Panc1 (cell line): Measurements from ENCODE around the gene VARS2. TPM values are rescaled to one million over a fixed set of nuclear protein-coding genes. Genes with fewer than 3 reads are reported as not detected.

Experiments used
- ATAC-seq: fragments of 200-7000 bp; cut with Tn5 transposase; 2 replicates; pipeline ENCODE4 v1.9.1; 2020; ENCODE audit warnings: mild to moderate bottlenecking, moderate library complexity
- BruUV-seq: library from RNA; stranded (reverse); fragments of 400-500 nt; replicated peaks from 2 replicates; lab custom pipeline; 2021; lab: Mats Ljungman, UMichigan
- CTCF ChIA-PET: fragments of 300-600 bp; sonication (Branson Sonifier 250); formaldehyde crosslinking; loops from one replicate; lab custom pipeline; 2022; ENCODE audit warnings: antibody characterized with exemption; lab: Charles Lee
- POLR2A ChIA-PET: fragments of 300-600 bp; sonication (Branson Sonifier 250); formaldehyde crosslinking; loops from one replicate; lab custom pipeline; 2022; ENCODE audit warnings: antibody characterized with exemption; lab: Charles Lee
- DNase-seq: peaks from one replicate; pipeline ENCODE4 v3.0.0-alpha.2; 2010; ENCODE audit warnings: low read depth, low spot score
- H3K27ac ChIP-seq: 2 replicates; pipeline ENCODE4 v1.5.1; 2011; ENCODE audit warnings: mild to moderate bottlenecking, low read length, inconsistent platforms
- H3K27me3 ChIP-seq: fragments of 200-500 bp; sonication (Bioruptor generic); 2 replicates; pipeline ENCODE4 v1.6.0; 2014; ENCODE audit warnings: low read length, inconsistent platforms; ENCODE audit not compliant: control insufficient read depth, insufficient read depth
- H3K36me3 ChIP-seq: fragments of 200-500 bp; sonication (Bioruptor generic); 2 replicates; pipeline ENCODE4 v1.5.1; 2014; ENCODE audit warnings: inconsistent platforms, mild to moderate bottlenecking, low read length, moderate library complexity; ENCODE audit not compliant: control insufficient read depth, insufficient read depth
- H3K4me1 ChIP-seq: 2 replicates; pipeline ENCODE4 v1.5.1; 2011; ENCODE audit warnings: inconsistent platforms, mild to moderate bottlenecking, low read length, moderate library complexity; ENCODE audit not compliant: control insufficient read depth, insufficient read depth
- H3K4me3 ChIP-seq, 2 experiments: 2 replicates each; pipeline ENCODE4 v1.5.1; 2011 to 2012; ENCODE audit warnings: low read depth in 2 of 2, low read length in 2 of 2, mild to moderate bottlenecking in 2 of 2, inconsistent platforms in 1 of 2, moderate library complexity in 1 of 2
- H3K9me3 ChIP-seq: fragments of 200-500 bp; sonication (Bioruptor generic); 2 replicates; pipeline ENCODE4 v1.5.1; 2014; ENCODE audit warnings: low read depth, mild to moderate bottlenecking, inconsistent platforms, low read length, moderate library complexity; ENCODE audit not compliant: control insufficient read depth, insufficient read depth
- CTCF ChIP-seq: fragments of 450-650 bp; IDR thresholded peaks from 2 replicates; pipeline ENCODE4 v1.5.1; 2017; ENCODE audit warnings: mild to moderate bottlenecking
- POLR2AphosphoS5 ChIP-seq: IDR thresholded peaks from 2 replicates; pipeline ENCODE4 v1.6.1; 2012; ENCODE audit warnings: mild to moderate bottlenecking, low read depth, low read length, moderate library complexity
- REST ChIP-seq, 2 experiments: IDR thresholded peaks; 2 replicates each; pipeline ENCODE4 v1.6.1; 2011 to 2012; ENCODE audit warnings: low read depth in 2 of 2, control low read depth in 1 of 2, low read length in 1 of 2, mild to moderate bottlenecking in 1 of 2, moderate library complexity in 1 of 2; ENCODE audit not compliant: insufficient read depth in 1 of 2
- SIN3A ChIP-seq: IDR thresholded peaks from 2 replicates; pipeline ENCODE4 v1.6.1; 2012; ENCODE audit warnings: low read depth, mild to moderate bottlenecking, low read length, moderate library complexity, borderline replicate concordance; ENCODE audit not compliant: insufficient read depth
- TCF7L2 ChIP-seq: IDR thresholded peaks from 2 replicates; pipeline ENCODE4 v1.6.1; 2011; ENCODE audit warnings: mild to moderate bottlenecking, low read depth, low read length, inconsistent platforms
- in situ Hi-C: cut with HindIII; loops from 2 replicates; pipeline ENCODE4 v1.10.0; 2016; ENCODE audit warnings: low sequenced_read_pairs, low pct_unique_long_range_greater_than_20kb
- intact Hi-C: fragments of 100-400 bp; cut with micrococcal nuclease; formaldehyde crosslinking; loops from one replicate; pipeline ENCODE4 v1.10.0; 2022; ENCODE audit not compliant: unreplicated experiment
- total RNA-seq: library from RNA; stranded (reverse); gene quantifications from one replicate; pipeline ENCODE4 v1.2.1, GENCODE V29; 2021; ENCODE audit not compliant: unreplicated experiment

The VARS2 gene
- total RNA-seq, 1 experiment from 2014 or later = 42.7 TPM

GRCh38 chr6:30955367-30956042, 41.5 kb downstream of the VARS2 start:
- Histone ChIP-seq H3K27ac (no peak overlapping the region; the same call in 1 of the 2 replicates), H3K36me3 (no peaks in the 10 kb centered on the region), H3K4me3 (peak overlapping the region; percentile 42 to 57), H3K27me3 (peaks cover 22% of the 10 kb centered on the region), H3K9me3 (no peaks in the 10 kb centered on the region), H3K4me1 (peaks cover 8% of the 10 kb centered on the region; the same call in 1 of the 2 replicates)
- intact Hi-C loops (no loop called here), in situ Hi-C loops (loop anchor here (5.0 kb wide), 1 partner anchor 87 kb away; no protein-coding TSS in a partner anchor)
- no TSS peak for BruUV-seq
- peak; percentile 84 for ATAC-seq
- CTCF ChIA-PET = no interaction called here
- TF ChIP-seq TCF7L2 = peak; percentile 59; the same call in 1 of the 2 replicates
- TF ChIP-seq POLR2AphosphoS5 = no peak
- POLR2A ChIA-PET = no interaction called here
- DNase-seq = no peak

GRCh38 chr6:30957716-30958115, 43.7 kb downstream of the VARS2 start:
- ChIA-PET CTCF (no interaction called here), POLR2A (no interaction called here)
- ATAC-seq (no peak), DNase-seq (no peak)
- Histone ChIP-seq H3K9me3 (no peaks in the 10 kb centered on the region), H3K4me3 (no peak overlapping the region), H3K27ac (no peak overlapping the region), H3K27me3 (peaks cover 18% of the 10 kb centered on the region), H3K4me1 (peaks cover 8% of the 10 kb centered on the region; the same call in 1 of the 2 replicates), H3K36me3 (no peaks in the 10 kb centered on the region)
- no peak for TF ChIP-seq POLR2AphosphoS5
- TF ChIP-seq REST (IDR thresholded peaks at IDR 0.05; ENCODE audit: insufficient read depth in 1 of 2, low read depth in 2 of 2, low read length in 1 of 2) = no peak
- no peak for TF ChIP-seq CTCF
- no peak for TF ChIP-seq SIN3A
- no peak for TF ChIP-seq TCF7L2
- BruUV-seq = no TSS peak
- intact Hi-C loops = no loop called here
- in situ Hi-C loops = loop anchor here (5.0 kb wide), 1 partner anchor 85 kb away; no protein-coding TSS in a partner anchor
